NCI-H1417 treated with DMSO at 0.1 percent for 48 hours (cell line): ENCODE measurements around the gene SERPINA9.

Experiments
- DNase-seq: peaks from one replicate; lab custom pipeline; 2025; lab: John Stamatoyannopoulos, UW

SERPINA9 gene

GRCh38 chr14:94462763-94463572 lies 13.0 kb downstream of the SERPINA9 start:
- no peak for DNase-seq

- no peak for DNase-seq
Measured at GRCh38 chr14:94462219-94462551, 13.8 kb downstream of the SERPINA9 start.

GRCh38 chr14:94461526-94462218 lies 14.3 kb downstream of the SERPINA9 start:
- no peak for DNase-seq

GRCh38 chr14:94460631-94461416 lies 15.2 kb downstream of the SERPINA9 start:
- no peak for DNase-seq

DNA sequence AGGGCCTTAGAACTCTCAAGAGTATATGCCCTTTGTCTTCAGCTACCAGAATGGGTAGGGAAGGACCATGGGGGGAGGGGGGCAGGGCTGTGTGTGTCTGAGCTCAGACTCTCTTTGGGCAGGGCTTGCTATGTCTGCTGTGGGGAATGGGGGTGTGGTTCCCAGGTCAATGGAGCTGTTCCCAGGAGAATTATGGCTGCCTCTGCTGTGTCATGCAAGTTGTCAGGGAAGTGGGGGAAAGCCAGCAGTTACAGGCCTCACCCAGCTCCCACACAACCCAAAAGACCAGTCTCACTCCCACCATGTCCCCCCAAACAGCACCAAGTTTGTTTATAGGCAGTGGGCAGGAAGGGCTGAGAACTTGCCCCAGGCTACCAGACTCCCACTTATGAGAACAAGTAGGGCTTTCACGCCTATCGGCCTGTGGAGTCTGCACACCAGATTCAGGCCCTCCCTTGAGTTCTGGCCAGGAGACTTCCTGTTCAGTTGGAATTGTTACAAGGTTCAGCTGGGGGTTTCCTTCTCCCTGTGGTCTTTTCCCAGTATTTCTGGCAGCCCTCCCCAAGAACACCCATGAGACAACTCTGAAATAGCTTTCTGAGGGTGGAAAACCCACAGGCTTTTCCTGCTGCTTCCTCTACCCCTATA lies 17.3 kb downstream of the SERPINA9 start:
- no peak for DNase-seq

DNA sequence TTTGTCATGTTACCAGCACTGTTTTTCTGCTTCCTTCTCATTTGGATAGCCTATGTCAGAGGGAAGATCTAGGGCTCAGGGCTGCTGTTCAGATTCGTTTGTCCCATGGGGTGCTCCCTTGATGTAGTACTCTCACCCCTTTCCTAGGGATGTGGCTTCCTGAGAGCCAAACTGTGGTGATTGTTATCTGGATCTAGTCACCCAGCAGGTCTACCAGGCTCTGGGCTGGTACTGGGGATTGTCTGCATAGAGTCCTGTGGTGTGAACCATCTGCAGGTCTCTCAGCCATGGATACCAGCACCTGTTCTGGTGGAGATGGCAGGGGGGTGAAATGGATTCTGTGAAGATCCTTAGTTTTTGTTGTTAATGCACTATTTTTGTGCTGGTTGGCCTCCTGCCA lies 17.9 kb downstream of the SERPINA9 start:
- DNase-seq: no peak

DNA sequence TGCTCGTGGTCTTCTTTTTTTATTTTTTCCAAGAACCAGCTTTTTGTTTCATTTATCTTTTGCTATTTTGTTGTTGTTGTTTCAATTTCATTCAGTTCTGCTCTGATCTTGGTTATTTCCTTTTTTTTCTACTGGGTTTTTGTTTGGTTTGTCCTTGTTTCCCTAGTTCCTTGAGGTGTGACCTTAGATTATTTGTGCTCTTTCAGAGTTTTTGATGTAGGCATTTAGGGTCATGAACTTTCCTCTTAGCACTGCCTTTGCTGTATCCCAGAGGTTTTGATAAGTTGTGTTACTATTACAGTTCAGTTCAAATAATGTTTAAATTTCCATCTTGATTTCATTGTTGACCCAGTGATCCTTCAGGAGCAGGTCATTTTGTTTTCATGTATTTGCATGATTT lies 20.1 kb downstream of the SERPINA9 start:
- DNase-seq: no peak

DNA sequence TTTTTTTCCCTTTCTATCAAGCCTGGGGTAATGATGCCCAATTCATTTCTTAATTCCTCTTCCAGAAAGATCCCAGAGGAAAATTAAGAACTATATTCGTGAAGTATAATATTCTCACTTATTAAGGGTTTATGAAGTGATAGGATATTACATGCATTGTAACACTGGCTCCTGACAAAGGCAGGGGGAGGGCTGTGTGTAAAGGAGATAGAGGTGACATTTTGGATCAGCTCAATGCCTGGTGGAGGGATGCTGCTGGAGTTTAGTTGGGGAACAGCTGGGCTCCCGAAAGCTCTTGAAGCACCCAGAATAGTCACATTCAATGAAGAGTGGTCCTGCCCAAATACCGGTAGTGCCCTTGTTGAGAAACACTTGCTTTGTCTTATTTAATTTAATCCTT lies 24.2 kb downstream of the SERPINA9 start:
- no peak for DNase-seq

GRCh38 chr14:94451091-94451771 lies 24.8 kb downstream of the SERPINA9 start:
- no peak for DNase-seq

GRCh38 chr14:94450722-94451090 lies 25.3 kb downstream of the SERPINA9 start:
- DNase-seq: no peak

- DNase-seq: no peak
Measured at GRCh38 chr14:94449930-94450329, 26.1 kb downstream of the SERPINA9 start.

- DNase-seq: no peak
Measured at GRCh38 chr14:94448071-94448808, 27.8 kb downstream of the SERPINA9 start.

- no peak for DNase-seq
Measured at GRCh38 chr14:94447206-94447605, 28.8 kb downstream of the SERPINA9 start.

DNA sequence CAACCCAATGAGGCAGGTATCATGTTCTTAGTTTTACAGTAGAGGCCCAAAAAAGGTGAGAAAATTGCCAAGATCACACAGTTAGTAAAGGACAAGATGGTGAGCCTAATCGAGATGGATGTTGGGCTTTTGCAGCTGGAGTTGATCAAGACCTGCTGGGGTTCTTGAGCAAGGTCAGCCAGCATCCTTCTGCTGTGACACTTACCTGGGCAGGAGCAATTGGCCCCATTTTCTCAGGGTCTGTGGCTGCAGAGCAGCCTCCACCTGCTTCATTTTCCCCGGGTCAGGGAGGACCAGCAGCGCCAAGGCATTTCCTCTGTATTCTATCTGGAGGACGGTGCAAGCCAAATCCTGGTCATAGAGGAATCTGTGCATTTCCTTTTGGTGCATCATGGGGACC lies 29.9 kb downstream of the SERPINA9 start:
- no peak for DNase-seq

DNA sequence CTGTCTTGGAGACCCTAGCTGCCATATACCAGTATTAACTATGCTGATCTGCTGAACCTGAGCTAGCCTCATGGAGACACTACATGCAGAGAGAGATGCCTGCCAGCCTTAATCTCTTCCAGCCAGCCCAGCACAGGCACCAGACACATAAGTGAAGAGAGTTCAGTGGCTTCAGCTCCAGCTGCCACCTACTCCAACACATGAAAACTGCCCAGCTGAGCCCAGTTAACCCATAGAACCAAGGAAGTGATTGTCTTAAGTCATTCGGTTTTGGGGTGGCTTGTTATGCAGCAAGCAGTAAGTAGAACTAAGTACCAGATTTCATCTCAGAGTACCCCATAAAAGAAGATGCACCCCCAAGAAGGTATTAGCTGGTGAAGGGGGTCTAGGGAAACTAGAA lies 31.0 kb downstream of the SERPINA9 start:
- no peak for DNase-seq

DNA sequence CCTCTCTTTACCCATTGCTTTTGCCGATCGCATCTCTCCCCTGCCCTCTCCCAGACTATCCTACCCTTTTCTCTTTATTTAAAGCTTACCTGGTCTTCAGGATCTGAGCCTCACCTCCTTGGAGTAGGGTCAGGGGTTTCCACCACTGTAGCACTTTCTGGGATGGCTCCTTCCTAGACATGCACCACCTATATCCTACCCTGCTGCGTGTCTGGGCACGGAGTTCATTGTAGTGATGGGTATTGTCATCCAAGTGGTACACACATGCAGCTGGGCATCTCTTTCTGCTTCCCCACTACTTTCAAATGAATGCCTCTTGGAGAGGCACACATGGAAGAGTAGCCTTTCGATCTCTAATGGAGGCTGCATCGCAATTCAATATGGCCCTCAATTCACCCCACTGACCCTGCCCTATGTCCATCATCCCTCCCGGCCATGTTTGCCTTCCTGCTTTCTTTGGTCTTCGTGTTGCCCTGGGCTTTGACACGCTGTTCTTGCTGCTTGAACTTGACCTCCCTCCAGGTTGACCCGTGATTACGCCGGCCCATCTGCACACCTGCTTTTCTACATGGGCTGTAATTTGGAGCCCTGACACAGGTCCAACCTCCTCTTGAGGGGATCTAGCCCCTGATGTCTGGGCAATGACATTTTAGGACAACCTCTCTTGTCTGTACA lies 34.3 kb downstream of the SERPINA9 start:
- no peak for DNase-seq

- DNase-seq: no peak
Measured at GRCh38 chr14:94441130-94441529, 34.9 kb downstream of the SERPINA9 start.

GRCh38 chr14:94439453-94440057 lies 36.4 kb downstream of the SERPINA9 start:
- DNase-seq: no peak

DNA sequence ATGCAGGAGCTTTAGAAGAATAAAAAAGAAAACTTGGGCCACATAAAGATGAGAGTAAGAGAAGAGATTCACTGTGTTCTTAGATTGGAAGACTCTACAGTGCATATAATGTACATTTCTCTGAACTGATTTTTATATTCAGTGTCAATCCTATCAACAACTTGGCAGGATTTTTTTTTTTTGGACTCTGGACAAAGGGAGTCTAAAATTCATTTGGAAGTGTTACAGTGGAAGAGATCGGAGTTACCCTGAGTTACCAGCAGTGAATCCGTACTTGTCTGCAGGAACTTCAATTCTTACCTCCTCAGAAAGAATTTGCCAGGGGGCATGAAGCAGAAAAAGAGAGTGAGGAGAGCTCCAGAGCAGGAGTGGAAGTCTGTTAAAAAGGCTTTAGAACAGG lies 47.4 kb downstream of the SERPINA9 start:
- no peak for DNase-seq

DNA sequence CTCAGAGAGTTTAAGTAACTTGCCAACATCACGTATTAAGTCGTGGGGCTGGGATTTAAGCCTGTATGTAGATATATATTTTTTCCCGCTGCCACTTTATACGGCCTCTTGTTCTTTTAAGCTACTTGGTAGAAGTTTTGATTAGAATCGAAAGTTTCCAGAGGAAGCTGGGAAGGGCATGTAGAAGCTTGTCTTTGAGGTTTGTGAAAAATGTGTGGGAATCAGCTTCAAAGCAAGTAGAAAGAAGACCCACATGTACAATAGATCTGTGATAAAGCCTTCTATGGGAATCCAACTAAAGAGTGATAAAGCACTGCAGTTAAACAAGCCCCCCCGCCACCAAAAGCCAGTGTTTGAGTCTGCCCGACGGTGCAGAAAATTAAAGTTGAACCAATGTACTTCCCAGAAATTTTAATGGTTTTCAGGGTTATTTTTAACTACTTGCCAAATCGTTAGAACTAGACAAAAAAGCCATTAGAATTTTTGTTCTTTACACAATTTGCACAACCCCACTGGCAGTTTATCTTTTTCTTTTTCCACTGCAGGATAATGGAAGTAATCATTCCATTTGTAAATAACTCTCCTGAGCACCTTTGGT lies 48.9 kb downstream of the SERPINA9 start:
- DNase-seq: no peak
